ENCODE results near the gene POLN. TPM values are rescaled to one million over a fixed set of nuclear protein-coding genes. Genes with fewer than 3 reads are reported as not detected.

POLN gene
- polyA plus RNA-seq, 1 experiment, result 1.5 TPM

- Histone ChIP-seq H3K36me3 (ENCODE audit: control insufficient read depth, insufficient read depth, low read length) (no peaks in the 10 kb centered on the region), H3K4me3 (ENCODE audit: low read depth, low read length) (no peak overlapping the region), H3K27me3 (ENCODE audit: control insufficient read depth, insufficient read depth, low read length) (no peaks in the 10 kb centered on the region; the same call in 1 of the 2 replicates)
- no peak for DNase-seq (ENCODE audit: low read depth)
- ChIA-PET POLR2A (no interaction called here), CTCF (interaction anchor here (2.0 kb wide), 1 partner anchor 10 kb away, joined by 5 read pairs; no protein-coding TSS in a partner anchor)
- TF ChIP-seq, protein P1, sequence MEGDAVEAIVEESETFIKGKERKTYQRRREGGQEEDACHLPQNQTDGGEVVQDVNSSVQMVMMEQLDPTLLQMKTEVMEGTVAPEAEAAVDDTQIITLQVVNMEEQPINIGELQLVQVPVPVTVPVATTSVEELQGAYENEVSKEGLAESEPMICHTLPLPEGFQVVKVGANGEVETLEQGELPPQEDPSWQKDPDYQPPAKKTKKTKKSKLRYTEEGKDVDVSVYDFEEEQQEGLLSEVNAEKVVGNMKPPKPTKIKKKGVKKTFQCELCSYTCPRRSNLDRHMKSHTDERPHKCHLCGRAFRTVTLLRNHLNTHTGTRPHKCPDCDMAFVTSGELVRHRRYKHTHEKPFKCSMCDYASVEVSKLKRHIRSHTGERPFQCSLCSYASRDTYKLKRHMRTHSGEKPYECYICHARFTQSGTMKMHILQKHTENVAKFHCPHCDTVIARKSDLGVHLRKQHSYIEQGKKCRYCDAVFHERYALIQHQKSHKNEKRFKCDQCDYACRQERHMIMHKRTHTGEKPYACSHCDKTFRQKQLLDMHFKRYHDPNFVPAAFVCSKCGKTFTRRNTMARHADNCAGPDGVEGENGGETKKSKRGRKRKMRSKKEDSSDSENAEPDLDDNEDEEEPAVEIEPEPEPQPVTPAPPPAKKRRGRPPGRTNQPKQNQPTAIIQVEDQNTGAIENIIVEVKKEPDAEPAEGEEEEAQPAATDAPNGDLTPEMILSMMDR (IDR thresholded peaks at IDR 0.05; ENCODE audit: insufficient read depth, low read depth, low read length), result no peak
Measured at GRCh38 chr4:2083116-2083825, 158.7 kb downstream of the POLN start.

DNA sequence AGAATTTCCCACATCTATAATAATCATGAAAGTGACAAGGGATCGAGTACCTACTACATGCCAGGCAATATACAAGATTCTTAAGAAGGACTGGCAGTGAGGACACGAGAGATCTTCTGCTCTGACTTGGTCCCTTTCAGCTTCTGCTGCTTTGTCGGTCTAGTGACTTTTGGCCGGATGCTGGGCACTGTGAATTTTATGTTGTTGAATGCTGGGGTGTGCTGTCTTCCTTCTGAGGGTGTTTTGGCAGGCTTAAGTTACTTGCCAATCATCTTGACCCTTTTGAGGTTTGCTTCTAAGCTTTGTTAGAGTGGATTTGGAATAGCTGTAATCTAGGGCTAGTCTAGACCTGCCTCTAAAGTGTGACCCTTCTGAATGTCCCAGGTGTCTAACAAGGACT, 159.3 kb downstream of the POLN start:
- TF ChIP-seq, protein P1 (IDR thresholded peaks at IDR 0.05; ENCODE audit: insufficient read depth, low read depth, low read length), result no peak
- H3K4me3 ChIP-seq (ENCODE audit: low read depth, low read length), result no peak overlapping the region
- POLR2A ChIA-PET, result no interaction called here
- DNase-seq (ENCODE audit: low read depth), result no peak
- H3K36me3 ChIP-seq (ENCODE audit: control insufficient read depth, insufficient read depth, low read length), result no peaks in the 10 kb centered on the region
- no peaks in the 10 kb centered on the region; the same call in 1 of the 2 replicates for H3K27me3 ChIP-seq (ENCODE audit: control insufficient read depth, insufficient read depth, low read length)
- CTCF ChIA-PET, result interaction anchor here (2.0 kb wide), 1 partner anchor 9 kb away, joined by 5 read pairs; no protein-coding TSS in a partner anchor

DNA sequence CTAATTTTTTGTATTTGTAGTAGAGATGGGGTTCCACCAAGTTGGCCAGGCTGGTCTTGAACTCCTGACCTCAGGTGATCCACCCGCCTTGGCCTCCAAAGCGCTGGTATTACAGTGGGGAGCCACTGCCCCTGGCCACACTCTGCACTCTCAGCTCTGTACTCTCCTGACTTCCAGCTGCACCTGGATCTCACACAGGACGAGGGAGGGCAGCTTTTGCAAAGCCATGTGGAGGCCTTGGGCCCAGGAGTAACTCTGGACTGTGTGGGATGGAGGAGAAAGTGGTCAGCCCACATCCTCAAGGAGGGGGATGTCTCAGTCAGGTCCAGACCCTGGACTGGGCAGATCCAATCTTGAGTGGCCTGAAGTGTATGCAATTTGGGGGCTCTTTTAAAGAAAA, 159.8 kb downstream of the POLN start:
- no peak overlapping the region for H3K4me3 ChIP-seq (ENCODE audit: low read depth, low read length)
- TF ChIP-seq, protein P1 (IDR thresholded peaks at IDR 0.05; ENCODE audit: insufficient read depth, low read depth, low read length), result no peak
- no peak for DNase-seq (ENCODE audit: low read depth)
- no peaks in the 10 kb centered on the region for H3K36me3 ChIP-seq (ENCODE audit: control insufficient read depth, insufficient read depth, low read length)
- CTCF ChIA-PET, result interaction anchor here (2.0 kb wide), 1 partner anchor 9 kb away, joined by 5 read pairs; no protein-coding TSS in a partner anchor
- POLR2A ChIA-PET, result no interaction called here
- H3K27me3 ChIP-seq (ENCODE audit: control insufficient read depth, insufficient read depth, low read length), result no peaks in the 10 kb centered on the region; the same call in 1 of the 2 replicates

DNA sequence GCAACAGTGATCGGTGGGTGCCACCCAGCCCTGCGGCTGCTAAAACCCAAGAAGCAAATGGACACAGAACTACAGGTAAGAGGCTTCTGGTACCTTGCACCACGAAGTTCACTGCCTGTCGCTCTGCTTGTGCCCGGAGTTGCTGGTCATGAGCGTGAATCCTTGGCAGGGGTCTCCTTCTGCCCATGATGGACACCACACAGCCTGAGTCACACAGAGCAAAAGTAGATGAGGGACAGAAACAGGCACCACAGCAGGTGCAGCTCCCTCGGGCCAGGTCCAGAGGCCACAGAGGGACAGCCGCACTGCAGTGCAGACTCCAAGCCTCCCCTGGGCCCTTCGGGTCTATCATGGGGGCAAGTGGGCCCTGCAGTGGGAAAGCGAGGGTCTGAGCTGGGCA, 160.4 kb downstream of the POLN start:
- Histone ChIP-seq H3K27me3 (ENCODE audit: control insufficient read depth, insufficient read depth, low read length) (no peaks in the 10 kb centered on the region; the same call in 1 of the 2 replicates), H3K4me3 (ENCODE audit: low read depth, low read length) (no peak overlapping the region), H3K36me3 (ENCODE audit: control insufficient read depth, insufficient read depth, low read length) (no peaks in the 10 kb centered on the region)
- TF ChIP-seq, protein P1 (IDR thresholded peaks at IDR 0.05; ENCODE audit: insufficient read depth, low read depth, low read length), result no peak
- ChIA-PET CTCF (interaction anchor here (2.0 kb wide), 1 partner anchor 8 kb away, joined by 5 read pairs; no protein-coding TSS in a partner anchor), POLR2A (no interaction called here)
- no peak for DNase-seq (ENCODE audit: low read depth)

GRCh38 chr4:2080429-2081300, 161.3 kb downstream of the POLN start:
- ChIA-PET CTCF (interaction anchor here (0.6 to 2.0 kb wide), 2 partner anchors 7 to 140 kb away, joined by 3 to 5 read pairs; no protein-coding TSS in a partner anchor), POLR2A (no interaction called here)
- Histone ChIP-seq H3K27me3 (ENCODE audit: control insufficient read depth, insufficient read depth, low read length) (no peaks in the 10 kb centered on the region; the same call in 1 of the 2 replicates), H3K36me3 (ENCODE audit: control insufficient read depth, insufficient read depth, low read length) (no peaks in the 10 kb centered on the region), H3K4me3 (ENCODE audit: low read depth, low read length) (no peak overlapping the region)
- DNase-seq (ENCODE audit: low read depth), result no peak
- TF ChIP-seq, protein P1 (IDR thresholded peaks at IDR 0.05; ENCODE audit: insufficient read depth, low read depth, low read length), result no peak

Measured in BJ (cell line).